Prostate gland (tissue), 2 donors: ENCODE data around the gene RABGGTA.

ENCODE experiments used
- CTCF ChIP-seq, 4 experiments: fragments of 200-600 bp in 2 of 4; fragments of 450-650 bp in 2 of 4; sonication (generic) in 2 of 4; IDR thresholded peaks; 1 replicate in 3 of 4; 2 replicates in 1 of 4; pipeline ENCODE4 v1.5.1; 2016 to 2019; ENCODE audit warnings: antibody characterized with exemption in 4 of 4, mild to moderate bottlenecking in 2 of 4, moderate library complexity in 2 of 4
- POLR2A ChIP-seq: fragments of 450-650 bp; IDR thresholded peaks from one replicate; pipeline ENCODE4 v1.6.1; 2016; ENCODE audit warnings: antibody characterized with exemption, mild to moderate bottlenecking
- POLR2AphosphoS5 ChIP-seq: sonication (generic); formaldehyde crosslinking; IDR thresholded peaks from one replicate; pipeline ENCODE4 v1.6.1; 2017; ENCODE audit warnings: antibody characterized with exemption

GRCh38 chr14:24296341-24297157 lies 25.2 kb upstream of the RABGGTA start:
- TF ChIP-seq CTCF (IDR thresholded peaks at IDR 0.05) (peak; percentile 25 to 80 (median 61)), POLR2A (no peak), POLR2AphosphoS5 (peak; percentile 41)
